LNCAP (cell line): ENCODE data around the gene PROX2.

Source experiments
- CTCF ChIP-seq: fragments of 450-650 bp; IDR thresholded peaks from 2 replicates; pipeline ENCODE4 v1.5.1; 2017; ENCODE audit warnings: mild to moderate bottlenecking

PROX2 gene

GRCh38 chr14:74875941-74876913 is at the start of gene PROX2:
TSS of gene PROX2 (minus strand) at chr14:74876145. CDS start at chr14:74863834, 12,311 bp downstream.
- TF ChIP-seq CTCF = no peak

- no peak for TF ChIP-seq CTCF
Measured at GRCh38 chr14:74924061-74924460, 48.1 kb upstream of the PROX2 start.

GRCh38 chr14:74922752-74923401 is 46.9 kb upstream of the PROX2 start, which contains the start of gene RPS6KL1:
TSS of gene RPS6KL1 (minus strand) at chr14:74923260. CDS start at chr14:74921541, 1,719 bp downstream.
- TF ChIP-seq CTCF = no peak

- no peak for TF ChIP-seq CTCF
Measured at GRCh38 chr14:74921987-74922751, 46.2 kb upstream of the PROX2 start.

- TF ChIP-seq CTCF = no peak
Measured at GRCh38 chr14:74921053-74921620, 45.2 kb upstream of the PROX2 start.

- no peak for TF ChIP-seq CTCF
Measured at GRCh38 chr14:74920281-74920680, 44.3 kb upstream of the PROX2 start.
